ENCODE measurements around the gene PPP2R3C.

- TF ChIP-seq MXI1 (IDR thresholded peaks at IDR 0.05; ENCODE audit: borderline replicate concordance, low read depth, low read length) (no peak), CTCF (conservative IDR thresholded peaks at IDR 0.05; ENCODE audit: low read depth, low read length) (no peak)
Observed at GRCh38 chr14:35114036-35114435, 7.8 kb downstream of the PPP2R3C start.
